Heart left ventricle (tissue), 13 donors: ENCODE measurements around the gene DCTN1.

ENCODE experiments used
- POLR2A ChIP-seq, 2 donors: fragments of 450-650 bp; IDR thresholded peaks; one replicate each; pipeline ENCODE4 v1.6.1; 2017; ENCODE audit warnings: antibody characterized with exemption in 2 of 2, mild to moderate bottlenecking in 2 of 2, moderate library complexity in 2 of 2
- TF ChIP-seq, protein P1 (sequence below), 12 donors: fragments of 200-600 bp; sonication (generic) in 4 of 12; IDR thresholded peaks; one replicate each; pipeline versions ENCODE4 v1.5.0 to v1.8.0; 2018 to 2022; ENCODE audit warnings: antibody characterized with exemption in 12 of 12, mild to moderate bottlenecking in 5 of 12
- donor health status: ischemic (EF 13 %, LVEDD 7.1; RV severe dilation, severe dysfunction).
- donor health status: DM: no; HTN: yes; CAD: no.
- donor health status: DM: no; HTN: no; CAD: no.
- donor health status: ischemic (EF 25% LVEDD 6.9; RV normal size, moderate dysfunction).
- donor health status: ischemic (EF 25% LVEDD 5.7; RV mildly dilated, moderate dysfunction).
- donor health status: ischemic (EF 35%, LVEDD 5.7; RV mildly dilated, moderate dysfunction).
- donor health status: nonischemic (EF 11% LVEDD 7.7; RV severe dilation, severe dysfunction).
- donor health status: DM: yes; HTN: yes; CAD: no.
- donor health status: PGD.
- donor health status: ischemic (EF 29% LVEDD 5.4; RV normal size, mild dysfunction).
- donor health status: nonischemic (EF 23%, LVEDD 6.1; RV moderate dilation, normal function).

GRCh38 chr2:74419345-74419744 lies 39.2 kb upstream of the DCTN1 start:
- TF ChIP-seq POLR2A (IDR thresholded peaks at IDR 0.05) = no peak
- TF ChIP-seq, protein P1, sequence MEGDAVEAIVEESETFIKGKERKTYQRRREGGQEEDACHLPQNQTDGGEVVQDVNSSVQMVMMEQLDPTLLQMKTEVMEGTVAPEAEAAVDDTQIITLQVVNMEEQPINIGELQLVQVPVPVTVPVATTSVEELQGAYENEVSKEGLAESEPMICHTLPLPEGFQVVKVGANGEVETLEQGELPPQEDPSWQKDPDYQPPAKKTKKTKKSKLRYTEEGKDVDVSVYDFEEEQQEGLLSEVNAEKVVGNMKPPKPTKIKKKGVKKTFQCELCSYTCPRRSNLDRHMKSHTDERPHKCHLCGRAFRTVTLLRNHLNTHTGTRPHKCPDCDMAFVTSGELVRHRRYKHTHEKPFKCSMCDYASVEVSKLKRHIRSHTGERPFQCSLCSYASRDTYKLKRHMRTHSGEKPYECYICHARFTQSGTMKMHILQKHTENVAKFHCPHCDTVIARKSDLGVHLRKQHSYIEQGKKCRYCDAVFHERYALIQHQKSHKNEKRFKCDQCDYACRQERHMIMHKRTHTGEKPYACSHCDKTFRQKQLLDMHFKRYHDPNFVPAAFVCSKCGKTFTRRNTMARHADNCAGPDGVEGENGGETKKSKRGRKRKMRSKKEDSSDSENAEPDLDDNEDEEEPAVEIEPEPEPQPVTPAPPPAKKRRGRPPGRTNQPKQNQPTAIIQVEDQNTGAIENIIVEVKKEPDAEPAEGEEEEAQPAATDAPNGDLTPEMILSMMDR (IDR thresholded peaks at IDR 0.05) = no peak
